ENCODE data around the gene AMBN. TPM values are rescaled to one million over a fixed set of nuclear protein-coding genes. Genes with fewer than 3 reads are reported as not detected.

Gene AMBN
- total and polyA plus RNA-seq, 2 of the 13 experiments (the other 11 are each of a cell fraction or from before 2014, with no cell fraction given): not detected

DNA sequence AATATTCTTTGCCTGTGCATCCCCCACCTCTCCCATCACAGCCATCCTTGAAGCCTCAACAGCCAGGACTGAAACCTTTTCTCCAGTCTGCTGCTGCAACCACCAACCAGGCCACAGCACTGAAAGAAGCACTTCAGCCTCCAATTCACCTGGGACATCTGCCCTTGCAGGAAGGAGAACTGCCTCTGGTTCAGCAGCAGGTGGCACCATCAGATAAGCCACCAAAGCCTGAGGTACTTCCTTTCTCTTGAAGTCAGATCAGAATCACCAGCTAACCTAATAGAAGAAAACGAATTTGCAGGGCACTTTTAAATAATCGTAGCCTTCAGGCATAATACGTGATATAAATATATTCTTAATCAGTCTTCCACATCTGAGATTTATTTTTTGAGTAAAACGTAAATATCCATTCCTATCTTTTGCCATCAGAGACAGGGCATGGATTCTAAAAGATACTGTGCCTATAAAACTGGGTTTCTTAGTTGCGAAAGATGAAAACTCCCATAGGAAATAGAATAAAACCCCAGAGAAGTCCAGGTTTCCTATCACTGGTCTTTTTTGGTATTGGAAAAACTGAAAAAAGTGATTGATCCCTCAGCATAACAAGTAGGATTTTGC lies 9.5 kb downstream of the AMBN start (continued):
- TF ChIP-seq, protein P1, sequence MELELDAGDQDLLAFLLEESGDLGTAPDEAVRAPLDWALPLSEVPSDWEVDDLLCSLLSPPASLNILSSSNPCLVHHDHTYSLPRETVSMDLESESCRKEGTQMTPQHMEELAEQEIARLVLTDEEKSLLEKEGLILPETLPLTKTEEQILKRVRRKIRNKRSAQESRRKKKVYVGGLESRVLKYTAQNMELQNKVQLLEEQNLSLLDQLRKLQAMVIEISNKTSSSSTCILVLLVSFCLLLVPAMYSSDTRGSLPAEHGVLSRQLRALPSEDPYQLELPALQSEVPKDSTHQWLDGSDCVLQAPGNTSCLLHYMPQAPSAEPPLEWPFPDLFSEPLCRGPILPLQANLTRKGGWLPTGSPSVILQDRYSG (CRISPR knock-in tag; IDR thresholded peaks at IDR 0.05): no peak
- no peak for TF ChIP-seq NR2C2 (CRISPR knock-in tag; IDR thresholded peaks at IDR 0.05; ENCODE audit: borderline replicate concordance)
- TF ChIP-seq ONECUT2 (CRISPR knock-in tag; IDR thresholded peaks at IDR 0.05): no peak
- 0 out of 2 replicates have a peak, but pooled peaks have one; percentile 31 for TF ChIP-seq ELF1 (CRISPR knock-in tag; IDR thresholded peaks at IDR 0.05)
- TF ChIP-seq PPARG (CRISPR knock-in tag; conservative IDR thresholded peaks at IDR 0.05): no peak
- TF ChIP-seq NR0B2 (CRISPR knock-in tag; IDR thresholded peaks at IDR 0.05): no peak
- TF ChIP-seq KMT2A (CRISPR knock-in tag; IDR thresholded peaks at IDR 0.05): no peak
- TF ChIP-seq ARID3A (IDR thresholded peaks at IDR 0.05; ENCODE audit: low read depth, low read length): no peak
- 0 out of 2 replicates have a peak, but pooled peaks have one; percentile 18 for TF ChIP-seq ZNF331 (CRISPR knock-in tag; IDR thresholded peaks at IDR 0.05)
- TF ChIP-seq ZNF570 (CRISPR knock-in tag; IDR thresholded peaks at IDR 0.05; ENCODE audit: borderline replicate concordance): no peak
- TF ChIP-seq ZNF460 (CRISPR knock-in tag; IDR thresholded peaks at IDR 0.05; ENCODE audit: borderline replicate concordance): no peak
- TF ChIP-seq LCORL (IDR thresholded peaks at IDR 0.05): no peak
- TF ChIP-seq LCORL (CRISPR knock-in tag; IDR thresholded peaks at IDR 0.05): no peak
- no peak for TF ChIP-seq ZNF350 (CRISPR knock-in tag; IDR thresholded peaks at IDR 0.05; ENCODE audit: borderline replicate concordance, low read depth)
